Stimulated activated CD4-positive, alpha-beta T cell treated with anti-CD3 and anti-CD28 coated beads, TNF-alpha, amount 100 ng/mL, for 24 hours (primary cell): ENCODE data around the gene ZNF705A.
"Not testable (repeated sequence)": the region's sequence is repeated elsewhere in the genome, so short reads cannot be mapped to it uniquely, and the experiment has no call there.

Experiments used
- DNase-seq, 3 experiments: peaks; one replicate each; pipeline ENCODE4 v3.0.0-alpha.2; 2020; ENCODE audit warnings: low read depth in 3 of 3

The ZNF705A gene

GRCh38 chr12:8184206-8184605 lies 27.4 kb downstream of the ZNF705A start:
- not testable (repeated sequence) for DNase-seq

GRCh38 chr12:8188088-8188487 lies 31.3 kb downstream of the ZNF705A start:
- DNase-seq, result not testable (repeated sequence)

- DNase-seq, result not testable (repeated sequence)
Observed at GRCh38 chr12:8197685-8198308, 41.0 kb downstream of the ZNF705A start.

- not testable (repeated sequence) for DNase-seq
Observed at GRCh38 chr12:8218711-8219382, 62.0 kb downstream of the ZNF705A start.

- not testable (repeated sequence) for DNase-seq
Observed at GRCh38 chr12:8221375-8221774, 64.6 kb downstream of the ZNF705A start.

GRCh38 chr12:8221844-8222243 lies 65.0 kb downstream of the ZNF705A start:
- not testable (repeated sequence) for DNase-seq

- not testable (repeated sequence) for DNase-seq
Observed at GRCh38 chr12:8222303-8222702, 65.5 kb downstream of the ZNF705A start.

- not testable (repeated sequence) for DNase-seq
Observed at GRCh38 chr12:8223646-8224045, 66.8 kb downstream of the ZNF705A start.

- not testable (repeated sequence) for DNase-seq
Observed at GRCh38 chr12:8224782-8225181, 68.0 kb downstream of the ZNF705A start.

- DNase-seq, result no peak
Observed at GRCh38 chr12:8226355-8226754, 69.5 kb downstream of the ZNF705A start.

- not testable (repeated sequence) for DNase-seq
Observed at GRCh38 chr12:8226992-8227731, 70.3 kb downstream of the ZNF705A start, which contains the start of gene FAM90A1. Gene FAM90A1 (minus strand): TSS chr12:8227618. CDS start chr12:8224832, 2,786 bp downstream.

GRCh38 chr12:8227732-8228077 lies 70.9 kb downstream of the ZNF705A start:
- DNase-seq, result not testable (repeated sequence)

- not testable (repeated sequence) for DNase-seq
Observed at GRCh38 chr12:8228607-8229006, 71.8 kb downstream of the ZNF705A start.

GRCh38 chr12:8229486-8229885 lies 72.7 kb downstream of the ZNF705A start:
- not testable (repeated sequence) for DNase-seq
